Astrocyte (in vitro differentiated cells and primary cell): Measurements from ENCODE around the gene TCHHL1. TPM values are rescaled to one million over a fixed set of nuclear protein-coding genes. Genes with fewer than 3 reads are reported as not detected.

Experiments
- DNase-seq: peaks from one replicate; pipeline ENCODE4 v3.0.0-alpha.2; 2010; ENCODE audit warnings: low read depth
- FAIRE-seq: peaks from 2 replicates; lab custom pipeline; 2011; peaks lifted over from hg19 to GRCh38; lab: Jason Lieb, UNC
- H2AFZ ChIP-seq: 2 replicates; pipeline ENCODE4 v1.6.0; 2012; ENCODE audit warnings: low read depth, low read length, inconsistent platforms
- H3K27ac ChIP-seq: 2 replicates; pipeline ENCODE4 v1.5.1; 2011; ENCODE audit warnings: low read depth, low read length, inconsistent platforms
- H3K27me3 ChIP-seq: 2 replicates; pipeline ENCODE4 v1.6.0; 2011; ENCODE audit warnings: low read length, inconsistent platforms; ENCODE audit not compliant: insufficient read depth
- H3K36me3 ChIP-seq: 2 replicates; pipeline ENCODE4 v1.5.1; 2011; ENCODE audit warnings: low read length, inconsistent platforms; ENCODE audit not compliant: insufficient read depth
- H3K4me1 ChIP-seq: 2 replicates; pipeline ENCODE4 v1.5.1; 2011; ENCODE audit warnings: low read length, inconsistent platforms; ENCODE audit not compliant: insufficient read depth
- H3K4me2 ChIP-seq: 2 replicates; pipeline ENCODE4 v1.6.0; 2012; ENCODE audit warnings: low read length, inconsistent platforms
- H3K4me3 ChIP-seq: 2 replicates; pipeline ENCODE4 v1.5.1; 2011; ENCODE audit warnings: low read depth, mild to moderate bottlenecking, low read length, inconsistent platforms; ENCODE audit not compliant: insufficient read depth
- H3K79me2 ChIP-seq: 2 replicates; pipeline ENCODE4 v1.6.0; 2012; ENCODE audit warnings: mild to moderate bottlenecking, low read length, inconsistent platforms; ENCODE audit not compliant: insufficient read depth
- H3K9ac ChIP-seq: 2 replicates; pipeline ENCODE4 v1.6.0; 2012; ENCODE audit warnings: mild to moderate bottlenecking, low read length, inconsistent platforms
- H3K9me3 ChIP-seq: 2 replicates; pipeline ENCODE4 v1.5.1; 2012; ENCODE audit warnings: low read depth, mild to moderate bottlenecking, low read length, inconsistent platforms; ENCODE audit not compliant: insufficient read depth
- H4K20me1 ChIP-seq: 2 replicates; pipeline ENCODE4 v1.6.0; 2012; ENCODE audit warnings: low read length, inconsistent platforms; ENCODE audit not compliant: insufficient read depth
- H3K27ac Mint-ChIP-seq: one replicate; pipeline ENCODE4 v1.8.0; 2021; ENCODE audit warnings: mild to moderate bottlenecking, mixed read lengths; ENCODE audit not compliant: unreplicated experiment
- H3K27me3 Mint-ChIP-seq: one replicate; pipeline ENCODE4 v1.8.0; 2021; ENCODE audit warnings: low read depth, mixed read lengths; ENCODE audit not compliant: unreplicated experiment
- H3K36me3 Mint-ChIP-seq: one replicate; pipeline ENCODE4 v1.8.0; 2021; ENCODE audit warnings: low read depth, mixed read lengths; ENCODE audit not compliant: unreplicated experiment
- H3K4me1 Mint-ChIP-seq: one replicate; pipeline ENCODE4 v1.8.0; 2021; ENCODE audit warnings: low read depth, mixed read lengths; ENCODE audit not compliant: unreplicated experiment
- H3K4me3 Mint-ChIP-seq: one replicate; pipeline ENCODE4 v1.8.0; 2021; ENCODE audit warnings: mild to moderate bottlenecking, moderate library complexity, mixed read lengths; ENCODE audit not compliant: unreplicated experiment
- H3K9me3 Mint-ChIP-seq: one replicate; pipeline ENCODE4 v1.8.0; 2021; ENCODE audit warnings: mild to moderate bottlenecking, mixed read lengths; ENCODE audit not compliant: unreplicated experiment
- EZH2 ChIP-seq: IDR thresholded peaks from 2 replicates; pipeline ENCODE4 v1.6.1; 2012; ENCODE audit warnings: mild to moderate bottlenecking, low read length, inconsistent platforms; ENCODE audit not compliant: insufficient read depth
- total RNA-seq: library from RNA; stranded (reverse); gene quantifications from 2 replicates; pipeline ENCODE4 v1.2.1, GENCODE V29; 2021
- TF ChIP-seq, protein P1 (sequence below): IDR thresholded peaks from 2 replicates; pipeline ENCODE4 v1.5.1; 2011; ENCODE audit warnings: low read depth, mild to moderate bottlenecking, inconsistent platforms, low read length, moderate library complexity; ENCODE audit not compliant: insufficient read depth

TCHHL1 gene
- total RNA-seq, 1 donor from 2014 or later: not detected

GRCh38 chr1:152107984-152108881 lies 19.4 kb upstream of the TCHHL1 start:
- Histone ChIP-seq H3K4me1 (peaks cover 22% of the 10 kb centered on the region), H3K36me3 (no peaks in the 10 kb centered on the region), H2AFZ (peak overlapping the region; percentile 55), H3K79me2 (no peaks in the 10 kb centered on the region), H3K4me2 (peak overlapping the region; percentile 88), H4K20me1 (no peaks in the 10 kb centered on the region), H3K27me3 (peaks cover 75% of the 10 kb centered on the region), H3K9ac (no peak overlapping the region), H3K4me3 (peak overlapping the region; percentile 27), H3K9me3 (peaks cover 15% of the 10 kb centered on the region), H3K27ac (no peak overlapping the region)
- Mint-ChIP-seq H3K27ac (no peak overlapping the region), H3K4me3 (no peak overlapping the region), H3K36me3 (no peaks in the 10 kb centered on the region), H3K27me3 (peaks cover 32% of the 10 kb centered on the region), H3K4me1 (peaks cover 4% of the 10 kb centered on the region), H3K9me3 (peaks cover 11% of the 10 kb centered on the region)
- FAIRE-seq: no peak
- peak; percentile 48 for DNase-seq
- TF ChIP-seq, protein P1, sequence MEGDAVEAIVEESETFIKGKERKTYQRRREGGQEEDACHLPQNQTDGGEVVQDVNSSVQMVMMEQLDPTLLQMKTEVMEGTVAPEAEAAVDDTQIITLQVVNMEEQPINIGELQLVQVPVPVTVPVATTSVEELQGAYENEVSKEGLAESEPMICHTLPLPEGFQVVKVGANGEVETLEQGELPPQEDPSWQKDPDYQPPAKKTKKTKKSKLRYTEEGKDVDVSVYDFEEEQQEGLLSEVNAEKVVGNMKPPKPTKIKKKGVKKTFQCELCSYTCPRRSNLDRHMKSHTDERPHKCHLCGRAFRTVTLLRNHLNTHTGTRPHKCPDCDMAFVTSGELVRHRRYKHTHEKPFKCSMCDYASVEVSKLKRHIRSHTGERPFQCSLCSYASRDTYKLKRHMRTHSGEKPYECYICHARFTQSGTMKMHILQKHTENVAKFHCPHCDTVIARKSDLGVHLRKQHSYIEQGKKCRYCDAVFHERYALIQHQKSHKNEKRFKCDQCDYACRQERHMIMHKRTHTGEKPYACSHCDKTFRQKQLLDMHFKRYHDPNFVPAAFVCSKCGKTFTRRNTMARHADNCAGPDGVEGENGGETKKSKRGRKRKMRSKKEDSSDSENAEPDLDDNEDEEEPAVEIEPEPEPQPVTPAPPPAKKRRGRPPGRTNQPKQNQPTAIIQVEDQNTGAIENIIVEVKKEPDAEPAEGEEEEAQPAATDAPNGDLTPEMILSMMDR: no peak
- TF ChIP-seq EZH2: peak; percentile 28

GRCh38 chr1:152107031-152107983 lies 18.4 kb upstream of the TCHHL1 start:
- no peak for FAIRE-seq
- DNase-seq: no peak
- Histone ChIP-seq H2AFZ (peak overlapping the region; percentile 55), H3K79me2 (no peaks in the 10 kb centered on the region), H3K9ac (no peak overlapping the region), H3K4me1 (peaks cover 20% of the 10 kb centered on the region), H4K20me1 (no peaks in the 10 kb centered on the region), H3K36me3 (no peaks in the 10 kb centered on the region), H3K9me3 (peaks cover 13% of the 10 kb centered on the region), H3K4me3 (peak overlapping the region; percentile 27), H3K4me2 (peak overlapping the region; percentile 88), H3K27ac (no peak overlapping the region), H3K27me3 (peaks cover 69% of the 10 kb centered on the region)
- peaks cover 4% of the 10 kb centered on the region for H3K4me1 Mint-ChIP-seq
- H3K9me3 Mint-ChIP-seq: peaks cover 11% of the 10 kb centered on the region
- no peak for TF ChIP-seq EZH2
- TF ChIP-seq, protein P1: no peak
- H3K27ac Mint-ChIP-seq: peak overlapping the region; percentile 55
- no peak overlapping the region for H3K4me3 Mint-ChIP-seq
- H3K27me3 Mint-ChIP-seq: peaks cover 39% of the 10 kb centered on the region
- H3K36me3 Mint-ChIP-seq: no peaks in the 10 kb centered on the region
